Omental fat pad (tissue), 4 donors: Measurements from ENCODE around the gene FMO4. TPM values are rescaled to one million over a fixed set of nuclear protein-coding genes. Genes with fewer than 3 reads are reported as not detected.

Source experiments
- ATAC-seq: fragments of 150-250 bp; one replicate; pipeline ENCODE4 v1.9.1; 2016; ENCODE audit warnings: mild to moderate bottlenecking, moderate library complexity; ENCODE audit not compliant: low FRiP score
- DNase-seq: peaks from one replicate; pipeline ENCODE4 v3.0.0-alpha.2; 2019; ENCODE audit warnings: low spot score
- CTCF ChIP-seq, 3 donors: fragments of 450-650 bp; IDR thresholded peaks; one replicate each; pipeline ENCODE4 v1.5.1; 2016 to 2017; ENCODE audit warnings: antibody characterized with exemption in 3 of 3, mild to moderate bottlenecking in 3 of 3, moderate library complexity in 2 of 3
- total RNA-seq, 4 donors: library from RNA; depleted of rRNA; stranded (reverse); fragments of >200 nt; gene quantifications; one replicate each; pipeline ENCODE4 v1.1.0, GENCODE V29; 2016

The FMO4 gene
- total RNA-seq, 4 donors from 2014 or later, result 1.8 to 7.9 (median 4.1) TPM

GRCh38 chr1:171295821-171296220, 18.2 kb upstream of the FMO4 start:
- TF ChIP-seq CTCF (IDR thresholded peaks at IDR 0.05), result no peak
- no peak for DNase-seq
- ATAC-seq, result no peak

- no peak for TF ChIP-seq CTCF (IDR thresholded peaks at IDR 0.05)
- DNase-seq (no peak), ATAC-seq (no peak)
Measured at GRCh38 chr1:171296897-171297296, 17.1 kb upstream of the FMO4 start.

- ATAC-seq (no peak), DNase-seq (no peak)
- TF ChIP-seq CTCF (IDR thresholded peaks at IDR 0.05), result no peak
Measured at GRCh38 chr1:171298696-171299095, 15.3 kb upstream of the FMO4 start.

- TF ChIP-seq CTCF (IDR thresholded peaks at IDR 0.05), result no peak
- DNase-seq (no peak), ATAC-seq (no peak)
Measured at GRCh38 chr1:171299342-171299741, 14.6 kb upstream of the FMO4 start.

GRCh38 chr1:171300401-171300800, 13.6 kb upstream of the FMO4 start:
- TF ChIP-seq CTCF (IDR thresholded peaks at IDR 0.05), result no peak
- no peak for ATAC-seq
- no peak for DNase-seq

GRCh38 chr1:171310661-171311087, 3.3 kb upstream of the FMO4 start:
- no peak for TF ChIP-seq CTCF (IDR thresholded peaks at IDR 0.05)
- DNase-seq (no peak), ATAC-seq (no peak)

GRCh38 chr1:171311771-171312558, 2.0 kb upstream of the FMO4 start:
- ATAC-seq, result no peak
- no peak for TF ChIP-seq CTCF (IDR thresholded peaks at IDR 0.05)
- DNase-seq, result no peak
